ENCODE results near the gene KRTAP3-2.
"Not testable (repeated sequence)": the region's sequence is repeated elsewhere in the genome, so short reads cannot be mapped to it uniquely, and the experiment has no call there.

The KRTAP3-2 gene

DNA sequence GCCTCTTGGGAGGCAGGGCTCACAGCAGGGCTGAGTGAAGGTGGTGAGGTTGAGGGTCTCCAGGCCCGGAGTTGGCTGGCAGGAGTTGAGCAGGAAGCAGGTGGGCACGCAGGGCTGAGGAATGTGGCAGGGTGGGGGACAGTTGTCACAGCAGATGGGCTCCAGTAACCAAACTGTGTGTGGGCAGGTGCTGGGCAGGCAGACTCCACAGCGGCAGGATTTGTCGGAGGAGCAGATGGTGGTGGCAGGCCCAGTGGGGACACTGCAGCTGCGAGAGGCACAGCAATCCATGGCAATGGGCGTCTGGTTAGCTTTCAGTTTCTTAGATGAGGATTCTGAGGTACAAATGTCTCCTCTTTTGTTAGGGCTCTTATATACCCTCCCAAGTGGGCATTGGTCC is at the start of gene KRTAP3-2:
KRTAP3-2 (minus strand) TSS at position 344 of the 400 bp plus-strand sequence; CDS start at position 291, 53 bp downstream.
- Histone ChIP-seq H3K27ac (ENCODE audit: poor library complexity, severe bottlenecking) (peak within 1 kb of the TSS; percentile 13), H3K4me1 (ENCODE audit: insufficient read depth, poor library complexity, severe bottlenecking) (peaks cover 29% of the 10 kb centered on the region)
- not testable (repeated sequence) for H3K4me3 ChIP-seq (ENCODE audit: severe bottlenecking); DNase-seq (ENCODE audit: low spot score); H3K36me3 ChIP-seq (ENCODE audit: low read depth); H3K9me3 ChIP-seq (ENCODE audit: severe bottlenecking); H3K27me3 ChIP-seq (ENCODE audit: insufficient read depth, poor library complexity, severe bottlenecking); ATAC-seq (ENCODE audit: low read depth)

DNA sequence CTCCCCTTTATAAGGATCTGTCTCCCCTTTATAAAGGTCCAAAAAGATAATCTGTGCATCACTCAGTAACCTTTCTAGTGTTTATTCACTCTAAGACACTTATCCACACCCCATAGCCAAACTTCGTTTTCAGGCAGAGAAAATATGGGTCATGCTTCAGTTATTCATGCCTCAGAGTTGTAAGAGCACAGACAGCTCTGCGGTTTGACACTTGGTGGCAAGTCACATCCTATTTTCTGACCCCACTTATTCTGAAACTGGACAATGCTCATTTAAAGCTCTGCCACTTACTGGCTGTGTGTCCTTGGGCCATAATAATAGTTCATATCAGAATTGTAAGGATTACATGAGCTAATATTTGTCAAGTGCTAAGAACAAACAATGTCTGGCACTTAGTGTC is 49.4 kb upstream of the KRTAP3-2 start:
- Histone ChIP-seq H3K36me3 (ENCODE audit: low read depth) (no peaks in the 10 kb centered on the region), H3K4me1 (ENCODE audit: insufficient read depth, poor library complexity, severe bottlenecking) (peaks cover 13% of the 10 kb centered on the region), H3K9me3 (ENCODE audit: severe bottlenecking) (peaks cover 2% of the 10 kb centered on the region), H3K27me3 (ENCODE audit: insufficient read depth, poor library complexity, severe bottlenecking) (no peaks in the 10 kb centered on the region), H3K27ac (ENCODE audit: poor library complexity, severe bottlenecking) (peak overlapping the region; percentile 55), H3K4me3 (ENCODE audit: severe bottlenecking) (no peak overlapping the region)
- TF ChIP-seq, protein P1, sequence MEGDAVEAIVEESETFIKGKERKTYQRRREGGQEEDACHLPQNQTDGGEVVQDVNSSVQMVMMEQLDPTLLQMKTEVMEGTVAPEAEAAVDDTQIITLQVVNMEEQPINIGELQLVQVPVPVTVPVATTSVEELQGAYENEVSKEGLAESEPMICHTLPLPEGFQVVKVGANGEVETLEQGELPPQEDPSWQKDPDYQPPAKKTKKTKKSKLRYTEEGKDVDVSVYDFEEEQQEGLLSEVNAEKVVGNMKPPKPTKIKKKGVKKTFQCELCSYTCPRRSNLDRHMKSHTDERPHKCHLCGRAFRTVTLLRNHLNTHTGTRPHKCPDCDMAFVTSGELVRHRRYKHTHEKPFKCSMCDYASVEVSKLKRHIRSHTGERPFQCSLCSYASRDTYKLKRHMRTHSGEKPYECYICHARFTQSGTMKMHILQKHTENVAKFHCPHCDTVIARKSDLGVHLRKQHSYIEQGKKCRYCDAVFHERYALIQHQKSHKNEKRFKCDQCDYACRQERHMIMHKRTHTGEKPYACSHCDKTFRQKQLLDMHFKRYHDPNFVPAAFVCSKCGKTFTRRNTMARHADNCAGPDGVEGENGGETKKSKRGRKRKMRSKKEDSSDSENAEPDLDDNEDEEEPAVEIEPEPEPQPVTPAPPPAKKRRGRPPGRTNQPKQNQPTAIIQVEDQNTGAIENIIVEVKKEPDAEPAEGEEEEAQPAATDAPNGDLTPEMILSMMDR (IDR thresholded peaks at IDR 0.05; ENCODE audit: poor library complexity, severe bottlenecking) = no peak
- DNase-seq (ENCODE audit: low spot score) = no peak
- 0 out of 3 replicates have a peak, but pooled peaks have one; percentile 42 for ATAC-seq (ENCODE audit: low read depth)

DNA sequence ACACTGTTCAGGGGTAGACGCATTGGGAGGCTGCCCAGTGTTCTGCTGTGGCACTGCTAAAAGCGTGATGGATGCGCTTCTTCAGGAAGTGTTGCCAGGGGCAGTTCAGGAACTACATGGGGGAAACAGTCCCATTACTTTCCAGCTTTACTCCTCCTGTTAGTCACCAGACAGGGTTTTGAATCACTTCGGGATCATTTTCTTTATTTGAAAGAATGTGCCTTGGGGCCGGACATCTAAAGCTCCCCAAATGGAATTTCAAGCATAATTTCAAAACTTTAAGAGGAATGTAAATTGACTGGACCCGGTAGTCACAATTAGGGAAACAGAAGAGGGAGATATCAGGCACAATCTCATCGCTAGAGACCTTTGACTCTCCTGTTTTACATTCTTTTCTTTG is 48.7 kb upstream of the KRTAP3-2 start:
- Histone ChIP-seq H3K36me3 (ENCODE audit: low read depth) (no peaks in the 10 kb centered on the region), H3K27ac (ENCODE audit: poor library complexity, severe bottlenecking) (peak overlapping the region; percentile 55), H3K4me3 (ENCODE audit: severe bottlenecking) (no peak overlapping the region), H3K9me3 (ENCODE audit: severe bottlenecking) (peaks cover 2% of the 10 kb centered on the region), H3K27me3 (ENCODE audit: insufficient read depth, poor library complexity, severe bottlenecking) (no peaks in the 10 kb centered on the region), H3K4me1 (ENCODE audit: insufficient read depth, poor library complexity, severe bottlenecking) (peaks cover 15% of the 10 kb centered on the region)
- peak; percentile 53; the same call in 2 of the 3 replicates for ATAC-seq (ENCODE audit: low read depth)
- TF ChIP-seq, protein P1 (IDR thresholded peaks at IDR 0.05; ENCODE audit: poor library complexity, severe bottlenecking) = no peak
- DNase-seq (ENCODE audit: low spot score) = no peak

DNA sequence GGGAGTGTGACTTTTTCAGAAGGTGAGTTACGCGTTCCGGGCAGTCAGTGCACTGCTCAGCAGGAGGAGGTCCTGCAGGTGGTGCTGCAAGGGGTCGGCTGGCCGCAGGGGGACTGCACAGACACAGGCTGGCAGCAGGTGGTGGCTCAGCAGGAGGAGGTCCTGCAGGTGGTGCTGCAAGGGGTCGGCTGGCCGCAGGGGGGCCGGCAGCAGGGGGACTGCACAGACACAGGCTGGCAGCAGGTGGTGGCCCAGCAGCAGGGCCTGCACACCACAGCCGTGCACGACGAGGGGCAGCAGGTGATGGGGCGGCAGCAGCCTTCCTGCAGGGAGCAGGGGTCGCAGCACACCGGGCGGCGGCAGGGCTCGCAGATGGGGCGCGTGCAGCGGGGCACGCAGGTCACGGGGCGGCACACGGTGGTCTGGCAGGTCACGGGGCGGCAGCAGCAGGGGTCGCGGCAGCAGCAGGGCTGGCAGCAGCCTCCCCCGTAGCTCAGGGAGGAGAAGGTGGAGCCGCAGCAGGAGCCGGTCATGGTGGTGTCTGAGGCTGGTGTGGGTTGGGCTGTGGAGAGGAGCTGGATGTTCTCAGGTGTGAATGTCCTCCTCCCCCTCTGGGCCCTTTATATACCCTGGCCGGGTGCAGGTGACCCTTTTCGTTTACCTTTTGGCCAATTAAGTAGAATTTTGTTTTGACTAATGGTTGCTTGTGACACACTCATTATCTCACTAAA is 47.2 kb upstream of the KRTAP3-2 start, which contains the start of gene KRTAP2-1:
KRTAP2-1 (minus strand) TSS at position 582 of the 731 bp plus-strand sequence; CDS start at position 533, 49 bp downstream.
- Histone ChIP-seq H3K27ac (ENCODE audit: poor library complexity, severe bottlenecking) (peak within 1 kb of the TSS; percentile 55), H3K4me1 (ENCODE audit: insufficient read depth, poor library complexity, severe bottlenecking) (peaks cover 15% of the 10 kb centered on the region)
- DNase-seq (ENCODE audit: low spot score); H3K9me3 ChIP-seq (ENCODE audit: severe bottlenecking); H3K27me3 ChIP-seq (ENCODE audit: insufficient read depth, poor library complexity, severe bottlenecking); ATAC-seq (ENCODE audit: low read depth); H3K4me3 ChIP-seq (ENCODE audit: severe bottlenecking); H3K36me3 ChIP-seq (ENCODE audit: low read depth): not testable (repeated sequence)

DNA sequence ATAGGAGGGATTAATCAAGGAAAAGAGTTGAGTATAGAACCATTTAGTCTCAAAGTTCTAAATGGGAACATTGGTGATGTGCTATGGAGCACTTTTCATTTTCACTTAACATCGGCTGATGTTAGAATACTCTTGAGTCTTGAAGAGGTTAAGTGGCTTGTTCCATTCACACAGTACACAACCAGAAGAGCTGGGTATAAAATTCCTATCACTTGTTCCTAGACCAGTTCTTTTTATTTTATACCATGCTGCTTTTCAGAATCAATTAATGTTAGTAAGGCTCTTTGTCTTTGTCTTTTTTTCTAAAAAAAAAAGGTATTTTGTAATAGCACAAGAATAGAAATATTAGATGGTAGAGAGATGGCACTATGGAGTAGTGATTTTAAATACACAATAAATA is 43.2 kb upstream of the KRTAP3-2 start:
- DNase-seq (ENCODE audit: low spot score) (no peak), ATAC-seq (ENCODE audit: low read depth) (no peak)
- H3K27ac ChIP-seq (ENCODE audit: poor library complexity, severe bottlenecking) = no peak overlapping the region
- no peaks in the 10 kb centered on the region for H3K27me3 ChIP-seq (ENCODE audit: insufficient read depth, poor library complexity, severe bottlenecking)
- no peaks in the 10 kb centered on the region for H3K36me3 ChIP-seq (ENCODE audit: low read depth)
- no peak overlapping the region for H3K4me3 ChIP-seq (ENCODE audit: severe bottlenecking)
- peaks cover 3% of the 10 kb centered on the region for H3K4me1 ChIP-seq (ENCODE audit: insufficient read depth, poor library complexity, severe bottlenecking)
- H3K9me3 ChIP-seq (ENCODE audit: severe bottlenecking) = no peaks in the 10 kb centered on the region
- TF ChIP-seq, protein P1 (IDR thresholded peaks at IDR 0.05; ENCODE audit: poor library complexity, severe bottlenecking) = no peak

DNA sequence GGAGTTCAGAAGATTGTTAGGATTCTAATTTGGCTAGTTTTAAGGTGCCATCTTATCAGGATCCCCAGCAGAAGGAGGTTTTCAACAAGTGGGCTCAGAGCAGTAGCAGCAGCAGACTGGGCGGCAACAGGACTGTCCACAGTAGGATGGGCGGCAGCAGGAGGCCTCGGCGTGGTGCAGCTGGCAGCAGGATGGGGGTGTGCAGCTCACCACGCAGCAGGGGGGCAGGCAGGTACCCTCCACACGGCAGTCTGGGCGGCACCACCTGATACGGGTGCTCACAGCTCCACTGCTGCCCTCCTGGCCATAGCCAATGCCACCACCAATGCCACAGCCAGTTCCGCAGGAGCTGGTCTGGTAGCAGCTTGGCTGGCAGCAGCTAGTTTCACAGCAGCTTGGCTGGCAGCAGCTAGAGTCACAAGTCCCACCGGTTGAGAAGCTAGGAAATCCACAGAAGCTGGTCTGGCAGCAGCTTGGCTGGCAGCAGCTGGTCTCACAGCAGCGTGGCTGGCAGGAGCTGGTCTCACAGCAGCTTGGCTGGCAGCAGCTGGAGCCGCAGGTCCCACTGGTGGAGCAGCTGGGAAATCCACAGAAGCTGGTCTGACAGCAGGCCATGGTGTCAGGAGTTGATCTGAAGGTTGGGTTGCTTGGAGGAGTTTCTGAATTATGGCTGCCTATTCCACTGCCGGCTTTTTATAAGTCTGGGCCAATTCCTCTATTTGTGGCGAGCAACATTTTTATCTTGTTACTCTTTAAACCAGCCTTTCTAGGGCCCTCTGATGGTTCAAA is 41.3 kb upstream of the KRTAP3-2 start, which contains the start of gene KRTAP1-1:
KRTAP1-1 (minus strand) TSS at position 668 of the 789 bp plus-strand sequence; CDS start at position 615, 53 bp downstream.
- H3K4me1 ChIP-seq (ENCODE audit: insufficient read depth, poor library complexity, severe bottlenecking); DNase-seq (ENCODE audit: low spot score); H3K36me3 ChIP-seq (ENCODE audit: low read depth); ATAC-seq (ENCODE audit: low read depth); H3K27ac ChIP-seq (ENCODE audit: poor library complexity, severe bottlenecking); H3K27me3 ChIP-seq (ENCODE audit: insufficient read depth, poor library complexity, severe bottlenecking); H3K4me3 ChIP-seq (ENCODE audit: severe bottlenecking); H3K9me3 ChIP-seq (ENCODE audit: severe bottlenecking): not testable (repeated sequence)
